Ovary (tissue), 3 donors: ENCODE data around the gene MORF4L1.

Experiments
- CTCF ChIP-seq, 3 donors: fragments of 450-650 bp in 2 of 3; fragments of 200-600 bp in 1 of 3; IDR thresholded peaks; one replicate each; pipeline versions ENCODE4 v1.5.1 to v1.8.0; 2016 to 2022; ENCODE audit warnings: antibody characterized with exemption in 3 of 3, mild to moderate bottlenecking in 1 of 3
- EP300 ChIP-seq: sonication (generic); formaldehyde crosslinking; IDR thresholded peaks from one replicate; pipeline ENCODE4 v1.6.1; 2017; ENCODE audit warnings: antibody characterized with exemption
- POLR2A ChIP-seq: fragments of 450-650 bp; IDR thresholded peaks from one replicate; pipeline ENCODE4 v1.6.1; 2017; ENCODE audit warnings: antibody characterized with exemption, mild to moderate bottlenecking, moderate library complexity
- donor health status: DM: no; HTN: no; CAD: no.

GRCh38 chr15:78932258-78932808, 59.6 kb downstream of the MORF4L1 start:
- TF ChIP-seq POLR2A: no peak
- TF ChIP-seq CTCF (IDR thresholded peaks at IDR 0.05): no peak
- TF ChIP-seq EP300: no peak
